Fibroblast of lung (primary cell): Measurements from ENCODE around the gene PDXK.

ENCODE experiments used
- CTCF ChIP-seq, 2 donors: IDR thresholded peaks in 1 of 2; conservative IDR thresholded peaks in 1 of 2; 1 replicate in 1 of 2; 2 replicates in 1 of 2; pipeline ENCODE4 v1.5.1; 2011 to 2012; ENCODE audit warnings: low read length in 2 of 2, control low read depth in 1 of 2, inconsistent platforms in 1 of 2, low read depth in 1 of 2, mild to moderate bottlenecking in 1 of 2
- EZH2 ChIP-seq: IDR thresholded peaks from 2 replicates; pipeline ENCODE4 v1.5.1; 2012; ENCODE audit warnings: low read length, control low read depth, mild to moderate bottlenecking; ENCODE audit errors: missing control alignments

- TF ChIP-seq CTCF (conservative IDR thresholded peaks at IDR 0.05 in 1 of 2, IDR thresholded peaks at IDR 0.05 in 1 of 2; ENCODE audit: low read depth in 1 of 2, low read length in 2 of 2): no peak
- no peak for TF ChIP-seq EZH2
Measured at GRCh38 chr21:43721206-43721605, 2.3 kb downstream of the PDXK start.
